Endothelial cell of umbilical vein (primary cell): Measurements from ENCODE around the gene KLRF1. TPM values are rescaled to one million over a fixed set of nuclear protein-coding genes. Genes with fewer than 3 reads are reported as not detected.

Experiments
- BruUV-seq: library from RNA; stranded (reverse); fragments of 400-500 nt; replicated peaks from 2 replicates; lab custom pipeline; 2021; lab: Mats Ljungman, UMichigan
- CTCF ChIA-PET: fragments of 300-600, 350-600 bp; sonication (Branson Sonifier 250); formaldehyde crosslinking; loops from one replicate; lab custom pipeline; 2021; ENCODE audit warnings: antibody characterized with exemption, inconsistent platforms; lab: Charles Lee
- POLR2A ChIA-PET: fragments of 300-600, 350-600 bp; sonication (Branson Sonifier 250); formaldehyde crosslinking; loops from one replicate; lab custom pipeline; 2021; ENCODE audit warnings: antibody characterized with exemption, inconsistent platforms; lab: Charles Lee
- DNase-seq: peaks from one replicate; pipeline ENCODE4 v3.0.0-alpha.2; 2011; ENCODE audit warnings: low read depth, low spot score
- FAIRE-seq: peaks from 2 replicates; lab custom pipeline; 2011; peaks lifted over from hg19 to GRCh38; lab: Jason Lieb, UNC
- H2AFZ ChIP-seq: 2 replicates; pipeline ENCODE4 v1.6.0; 2012; ENCODE audit warnings: low read depth, low read length, control low read depth, inconsistent platforms
- H3K27ac ChIP-seq: 2 replicates; pipeline ENCODE4 v1.5.1; 2011; ENCODE audit warnings: low read depth, mild to moderate bottlenecking, control low read depth, low read length, moderate library complexity; ENCODE audit not compliant: insufficient read depth
- H3K27me3 ChIP-seq, 2 experiments: 2 replicates each; pipeline versions ENCODE4 v1.6.0 to v1.6.1; 2011; ENCODE audit warnings: low read length in 2 of 2, mixed read lengths in 1 of 2; ENCODE audit not compliant: control insufficient read depth in 2 of 2, insufficient read depth in 2 of 2
- H3K36me3 ChIP-seq, 2 experiments: 2 replicates in 1 of 2; 3 replicates in 1 of 2; pipeline ENCODE4 v1.5.1; 2011; ENCODE audit warnings: low read length in 2 of 2, mild to moderate bottlenecking in 1 of 2, moderate library complexity in 1 of 2; ENCODE audit not compliant: control insufficient read depth in 2 of 2, insufficient read depth in 2 of 2; ENCODE audit errors: extremely low read depth in 1 of 2
- H3K4me1 ChIP-seq: 3 replicates; pipeline ENCODE4 v1.5.1; 2011; ENCODE audit warnings: mild to moderate bottlenecking, low read length; ENCODE audit not compliant: control insufficient read depth, insufficient read depth; ENCODE audit errors: extremely low read depth
- H3K4me2 ChIP-seq: 2 replicates; pipeline ENCODE4 v1.6.1; 2011; ENCODE audit warnings: low read length, control low read depth, mixed read lengths; ENCODE audit not compliant: insufficient read depth
- H3K4me3 ChIP-seq, 3 experiments: fragments of 200-600 bp in 1 of 3; sonication (generic), shearing (Covaris generic) in 1 of 3; replicated peaks in 1 of 3; 2 replicates each; pipeline ENCODE4 v1.5.1; 2011 to 2016; ENCODE audit warnings: control low read depth in 3 of 3, low read length in 3 of 3, mild to moderate bottlenecking in 2 of 3, inconsistent platforms in 1 of 3, low read depth in 1 of 3, moderate library complexity in 1 of 3; ENCODE audit not compliant: insufficient read depth in 1 of 3
- H3K79me2 ChIP-seq: 2 replicates; pipeline ENCODE4 v1.6.0; 2012; ENCODE audit warnings: low read length, inconsistent platforms; ENCODE audit not compliant: control insufficient read depth, insufficient read depth
- H3K9ac ChIP-seq: replicated peaks from 2 replicates; pipeline ENCODE3; 2011; ENCODE audit warnings: low read length, control low read depth; ENCODE audit not compliant: insufficient read depth; ENCODE audit errors: extremely low read depth
- H3K9me1 ChIP-seq: replicated peaks from 3 replicates; pipeline ENCODE4 v1.6.0; 2011; ENCODE audit warnings: mild to moderate bottlenecking, low read length; ENCODE audit not compliant: control insufficient read depth, insufficient read depth; ENCODE audit errors: extremely low read depth
- H3K9me3 ChIP-seq: replicated peaks from 2 replicates; pipeline ENCODE4 v1.5.1; 2012; ENCODE audit warnings: low read length, inconsistent platforms; ENCODE audit not compliant: control insufficient read depth, insufficient read depth
- H4K20me1 ChIP-seq: replicated peaks from 2 replicates; pipeline ENCODE3; 2011; ENCODE audit warnings: mild to moderate bottlenecking, low read length; ENCODE audit not compliant: control insufficient read depth, insufficient read depth; ENCODE audit errors: extremely low read depth
- CTCF ChIP-seq, 2 donors: IDR thresholded peaks; 1 replicate in 1 of 2; 2 replicates in 1 of 2; pipeline ENCODE4 v1.5.1; 2011; ENCODE audit warnings: low read length in 2 of 2, mild to moderate bottlenecking in 2 of 2, moderate library complexity in 2 of 2, control low read depth in 1 of 2, inconsistent platforms in 1 of 2, low read depth in 1 of 2; ENCODE audit not compliant: insufficient read depth in 1 of 2; ENCODE audit errors: extremely low read depth in 1 of 2
- EZH2 ChIP-seq: IDR thresholded peaks from 2 replicates; pipeline ENCODE4 v1.6.1; 2012; ENCODE audit warnings: borderline replicate concordance, low read depth, mild to moderate bottlenecking, moderate library complexity, low read length, inconsistent platforms; ENCODE audit not compliant: severe bottlenecking
- FOS ChIP-seq: IDR thresholded peaks from 2 replicates; pipeline ENCODE4 v1.6.1; 2011; ENCODE audit warnings: mild to moderate bottlenecking, low read length, moderate library complexity, borderline replicate concordance; ENCODE audit not compliant: insufficient read depth
- GATA2 ChIP-seq: IDR thresholded peaks from 2 replicates; pipeline ENCODE4 v1.7.0; 2011; ENCODE audit warnings: low read depth, mild to moderate bottlenecking, moderate library complexity, mixed read lengths, low read length; ENCODE audit not compliant: insufficient read length, insufficient read depth
- JUN ChIP-seq: IDR thresholded peaks from 2 replicates; pipeline ENCODE4 v1.6.1; 2011; ENCODE audit warnings: borderline replicate concordance, low read depth; ENCODE audit not compliant: insufficient read length, insufficient read depth
- MAX ChIP-seq: IDR thresholded peaks from 2 replicates; pipeline ENCODE4 v1.6.1; 2011; ENCODE audit not compliant: insufficient read depth, insufficient read length
- MYC ChIP-seq: IDR thresholded peaks from one replicate; pipeline ENCODE4 v1.6.1; 2011; ENCODE audit warnings: mild to moderate bottlenecking, low read depth, low read length
- POLR2A ChIP-seq: IDR thresholded peaks from 2 replicates; pipeline ENCODE4 v1.6.1; 2012; ENCODE audit warnings: low read depth, mild to moderate bottlenecking, control low read depth, low read length
- POLR2AphosphoS5 ChIP-seq: IDR thresholded peaks from 2 replicates; pipeline ENCODE4 v1.6.1; 2012; ENCODE audit warnings: low read depth, mild to moderate bottlenecking, control low read depth, low read length, moderate library complexity; ENCODE audit not compliant: insufficient read depth
- dilution Hi-C: fragments of 300-500 bp; cut with MboI; formaldehyde crosslinking; loops from one replicate; pipeline ENCODE4 v1.15.0; 2019; ENCODE audit warnings: low sequenced_read_pairs; ENCODE audit not compliant: extremely low pct_ligation_motif_present
- intact Hi-C: fragments of 100-400 bp; cut with micrococcal nuclease; formaldehyde crosslinking; loops from one replicate; pipeline ENCODE4 v1.10.0; 2022
- polyA plus RNA-seq, 4 experiments: library from polyadenylated mRNA; depleted of rRNA in 3 of 4; stranded (reverse) in 3 of 4; unstranded in 1 of 4; fragments of >200 nt; gene quantifications; 2 replicates each; pipeline versions ENCODE4 v1.2.1 to v1.2.3, GENCODE V29; 2011 to 2012; ENCODE audit warnings: missing spikeins in 1 of 4
- total RNA-seq: library from RNA; stranded (reverse); gene quantifications from 2 replicates; pipeline ENCODE4 v1.2.3, GENCODE V29; 2021

Gene KLRF1
- total and polyA plus RNA-seq, 2 donors (not counting 3 experiments of a cell fraction or from before 2014, with no cell fraction given), result not detected

DNA sequence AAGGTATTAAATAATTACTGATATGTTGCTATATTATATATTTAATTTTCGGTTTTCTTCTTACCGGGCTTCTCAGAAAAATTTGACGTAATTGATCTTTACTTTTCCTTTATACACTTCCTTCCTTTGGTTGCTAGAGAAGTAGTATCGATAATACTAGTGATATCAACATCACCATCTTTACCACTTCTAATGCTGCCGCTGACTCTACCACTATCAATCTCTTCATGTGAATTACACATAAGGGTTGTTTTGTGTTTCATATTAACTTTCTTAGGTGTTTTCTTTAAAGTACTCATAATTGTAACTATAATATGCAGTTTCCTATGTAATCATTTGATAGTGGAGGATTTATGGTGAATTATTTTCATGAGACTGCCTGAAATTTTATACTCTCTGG is 30.9 kb upstream of the KLRF1 start:
- Histone ChIP-seq H3K79me2 (no peaks in the 10 kb centered on the region), H4K20me1 (no peaks in the 10 kb centered on the region), H3K9me1 (no peaks in the 10 kb centered on the region), H3K9me3 (no peaks in the 10 kb centered on the region), H3K9ac (no peak overlapping the region), H3K27me3 (no peaks in the 10 kb centered on the region), H3K4me1 (peaks cover 46% of the 10 kb centered on the region), H3K4me2 (no peak overlapping the region), H3K4me3 (no peak overlapping the region), H3K36me3 (no peaks in the 10 kb centered on the region), H3K27ac (no peak overlapping the region), H2AFZ (no peak overlapping the region)
- CTCF ChIA-PET, result interaction anchor here (1.1 to 9.2 kb wide), 5 partner anchors 18 to 53 kb away, joined by 3 to 332 read pairs (median 13); partner anchors contain the start of gene CD69
- intact Hi-C loops (loop anchor here (5.0 kb wide), 1 partner anchor 236 kb away; the partner anchor contains the start of gene CLEC9A), dilution Hi-C loops (no loop called here)
- TF ChIP-seq FOS (no peak), POLR2AphosphoS5 (no peak), JUN (no peak), MYC (no peak), GATA2 (no peak), MAX (no peak), EZH2 (no peak), CTCF (IDR thresholded peaks at IDR 0.05; ENCODE audit: extremely low read depth in 1 of 2, insufficient read depth in 1 of 2, low read depth in 1 of 2, low read length in 2 of 2) (no peak), POLR2A (no peak)
- FAIRE-seq (no peak), DNase-seq (no peak)
- POLR2A ChIA-PET, result no interaction called here
- BruUV-seq, result no TSS peak
